Erythroblast (primary cell): ENCODE results near the gene SLX4.

Source experiments
- GATA1 ChIP-seq: IDR thresholded peaks from 2 replicates; pipeline ENCODE4 v1.6.1; 2011; ENCODE audit warnings: low read depth, mild to moderate bottlenecking, control low read depth, low read length, moderate library complexity
- POLR2A ChIP-seq: IDR thresholded peaks from 2 replicates; pipeline ENCODE4 v1.6.1; 2011; ENCODE audit warnings: mild to moderate bottlenecking, low read length

DNA sequence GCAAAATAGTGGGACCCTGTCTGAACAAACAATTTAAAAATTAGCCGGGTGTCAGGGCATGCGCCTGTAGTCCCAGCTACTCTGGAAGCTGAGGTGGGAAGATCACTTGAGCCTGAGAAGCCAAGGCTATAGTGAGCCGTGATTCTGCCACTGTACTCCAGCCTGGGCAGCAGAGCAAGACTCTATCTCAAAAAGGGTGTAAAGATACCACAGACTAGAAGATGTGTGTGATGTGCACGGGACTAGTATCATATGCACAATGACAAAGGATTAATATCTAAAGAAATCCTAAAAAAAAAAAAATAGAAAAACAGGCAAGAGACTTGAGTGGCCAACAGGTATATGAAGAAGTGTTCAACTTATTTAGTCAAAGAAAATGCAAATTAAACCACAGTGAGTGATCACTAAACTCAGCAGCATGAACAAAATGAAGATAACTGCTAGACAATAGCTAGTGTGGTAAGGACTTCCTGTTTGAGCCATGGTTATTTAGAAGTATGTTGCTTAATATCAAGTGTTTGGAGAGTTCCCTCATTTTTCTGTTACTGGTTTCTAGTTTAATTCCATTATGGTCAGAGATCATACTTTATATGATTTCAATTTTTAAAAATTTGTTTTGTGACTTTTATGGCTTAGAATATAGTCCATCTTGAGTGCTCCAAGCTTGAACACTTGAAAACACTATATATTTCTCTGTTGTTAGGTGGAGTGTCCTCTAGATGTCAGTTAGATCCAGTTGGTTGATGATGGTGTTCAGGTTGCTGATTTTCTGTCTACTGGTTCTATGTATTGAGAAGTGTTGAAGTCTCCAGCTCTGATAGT is 14.7 kb upstream of the SLX4 start:
- TF ChIP-seq POLR2A: no peak
- TF ChIP-seq GATA1: no peak
